HEK293T (cell line): ENCODE measurements around the gene PDXP.

ENCODE experiments used
- CTCF ChIA-PET: fragments of 350-600 bp; formaldehyde crosslinking; extraction: SDS; loops from one replicate; lab custom pipeline; 2021; ENCODE audit warnings: antibody characterized with exemption, inconsistent platforms; lab: Yijun Ruan, JAX
- POLR2A ChIA-PET: fragments of 350-600 bp; formaldehyde crosslinking; extraction: SDS; loops from one replicate; lab custom pipeline; 2020; ENCODE audit warnings: antibody characterized with exemption, inconsistent platforms; lab: Yijun Ruan, JAX
- DNase-seq: peaks from one replicate; pipeline ENCODE4 v3.0.0; 2012; ENCODE audit warnings: mixed read lengths; ENCODE audit errors: extremely low spot score
- ARNT ChIP-seq: fragments of 450-650 bp; IDR thresholded peaks from 2 replicates; pipeline ENCODE4 v1.6.1; 2017; ENCODE audit warnings: mild to moderate bottlenecking
- BHLHE40 ChIP-seq: fragments of 450-650 bp; IDR thresholded peaks from 2 replicates; pipeline ENCODE4 v1.6.1; 2016; ENCODE audit warnings: mild to moderate bottlenecking, moderate library complexity, borderline replicate concordance
- CTBP1 ChIP-seq: fragments of 450-650 bp; IDR thresholded peaks from 2 replicates; pipeline ENCODE4 v1.6.1; 2016; ENCODE audit warnings: borderline replicate concordance
- ELF4 ChIP-seq: fragments of 450-650 bp; IDR thresholded peaks from 2 replicates; pipeline ENCODE4 v1.6.1; 2017; ENCODE audit warnings: antibody characterized with exemption
- FOXA1 ChIP-seq: fragments of 450-650 bp; IDR thresholded peaks from 2 replicates; pipeline ENCODE4 v1.6.1; 2016; ENCODE audit warnings: mild to moderate bottlenecking
- FOXK2 ChIP-seq: fragments of 450-650 bp; IDR thresholded peaks from 2 replicates; pipeline ENCODE4 v1.6.1; 2016; ENCODE audit warnings: mild to moderate bottlenecking
- FOXM1 ChIP-seq: fragments of 450-650 bp; IDR thresholded peaks from 2 replicates; pipeline ENCODE4 v1.6.1; 2017; ENCODE audit warnings: mild to moderate bottlenecking, borderline replicate concordance
- HDGF ChIP-seq: fragments of 450-650 bp; IDR thresholded peaks from 2 replicates; pipeline ENCODE4 v1.6.1; 2017; ENCODE audit warnings: antibody characterized with exemption, borderline replicate concordance
- L3MBTL2 ChIP-seq: fragments of 450-650 bp; conservative IDR thresholded peaks from 2 replicates; pipeline ENCODE4 v1.6.1; 2016; ENCODE audit warnings: mild to moderate bottlenecking
- LEF1 ChIP-seq: fragments of 450-650 bp; IDR thresholded peaks from 2 replicates; pipeline ENCODE4 v1.6.1; 2017; ENCODE audit warnings: mild to moderate bottlenecking, borderline replicate concordance
- NFRKB ChIP-seq: fragments of 450-650 bp; IDR thresholded peaks from 2 replicates; pipeline ENCODE4 v1.6.1; 2016; ENCODE audit warnings: mild to moderate bottlenecking, moderate library complexity
- PKNOX1 ChIP-seq: fragments of 450-650 bp; IDR thresholded peaks from 2 replicates; pipeline ENCODE4 v1.6.1; 2016
- SP1 ChIP-seq: fragments of 450-650 bp; IDR thresholded peaks from 2 replicates; pipeline ENCODE4 v1.6.1; 2017
- SUZ12 ChIP-seq: fragments of 450-650 bp; IDR thresholded peaks from 2 replicates; pipeline ENCODE4 v1.6.1; 2016; ENCODE audit warnings: mild to moderate bottlenecking
- TARDBP ChIP-seq: fragments of 450-650 bp; IDR thresholded peaks from 2 replicates; pipeline ENCODE4 v1.6.1; 2016
- ZNF384 ChIP-seq: fragments of 450-650 bp; IDR thresholded peaks from 2 replicates; pipeline ENCODE4 v1.6.1; 2016

Gene PDXP

GRCh38 chr22:37621352-37621860 is 37.1 kb upstream of the PDXP start:
- TF ChIP-seq PKNOX1 (no peak), HDGF (no peak), SUZ12 (no peak), BHLHE40 (no peak), SP1 (no peak), TARDBP (no peak), CTBP1 (no peak), ZNF384 (no peak)
- POLR2A ChIA-PET, result interaction anchor here (1.4 kb wide), 1 partner anchor 12 kb away, joined by 6 read pairs; the partner anchor contains the start of gene GGA1

GRCh38 chr22:37623075-37624016 is 35.2 kb upstream of the PDXP start:
- POLR2A ChIA-PET, result no interaction called here
- TF ChIP-seq SUZ12, result no peak
- TF ChIP-seq TARDBP, result no peak
- no peak for TF ChIP-seq LEF1
- TF ChIP-seq ARNT, result no peak
- TF ChIP-seq ZNF384, result no peak
- TF ChIP-seq HDGF, result no peak; the same call in 1 of the 2 replicates
- no peak for TF ChIP-seq FOXK2
- no peak for TF ChIP-seq CTBP1
- TF ChIP-seq FOXA1, result no peak
- no peak for TF ChIP-seq SP1
- TF ChIP-seq L3MBTL2, result no peak
- no peak for TF ChIP-seq PKNOX1
- peak; percentile 86 for DNase-seq
- CTCF ChIA-PET, result interaction anchor here (0.6 kb wide), 1 partner anchor 25 kb away, joined by 6 read pairs; no protein-coding TSS in a partner anchor

More at GRCh38 chr22:37621352-37621860, 37.1 kb upstream of the PDXP start:
- DNase-seq, result no peak
- CTCF ChIA-PET, result interaction anchor here (1.5 kb wide), 1 partner anchor 15 kb away, joined by 4 read pairs; no protein-coding TSS in a partner anchor

- no peak for TF ChIP-seq CTBP1
- no peak for TF ChIP-seq FOXK2
- no peak for TF ChIP-seq L3MBTL2
- no peak for TF ChIP-seq PKNOX1
- TF ChIP-seq BHLHE40, result no peak
- no peak for TF ChIP-seq ARNT
- no peak for TF ChIP-seq LEF1
- no peak for TF ChIP-seq NFRKB
- no peak for TF ChIP-seq FOXM1
- no peak for TF ChIP-seq ELF4
- TF ChIP-seq FOXA1, result no peak
- ChIA-PET CTCF (interaction anchor here (0.6 kb wide), 1 partner anchor 25 kb away, joined by 6 read pairs; no protein-coding TSS in a partner anchor), POLR2A (no interaction called here)
- no peak for DNase-seq
These were observed 34.5 kb upstream of the PDXP start for GRCh38 chr22:37624017-37624365.

GRCh38 chr22:37624876-37625275 is 33.6 kb upstream of the PDXP start:
- DNase-seq, result no peak
- ChIA-PET CTCF (no interaction called here), POLR2A (interaction anchor here (0.9 kb wide), 1 partner anchor 16 kb away, joined by 3 read pairs; no protein-coding TSS in a partner anchor)
- TF ChIP-seq ELF4, result no peak
- TF ChIP-seq FOXM1, result no peak
- TF ChIP-seq NFRKB, result no peak
- no peak for TF ChIP-seq FOXK2
- TF ChIP-seq PKNOX1, result no peak
- no peak for TF ChIP-seq HDGF
- no peak for TF ChIP-seq L3MBTL2
- TF ChIP-seq SP1, result no peak
- TF ChIP-seq SUZ12, result no peak
- TF ChIP-seq TARDBP, result no peak
- no peak for TF ChIP-seq BHLHE40
- no peak for TF ChIP-seq LEF1
- no peak for TF ChIP-seq ARNT
- no peak for TF ChIP-seq CTBP1
- no peak for TF ChIP-seq FOXA1
- TF ChIP-seq ZNF384, result no peak

GRCh38 chr22:37625737-37626136 is 32.8 kb upstream of the PDXP start:
- DNase-seq, result no peak
- CTCF ChIA-PET, result interaction anchor here (1.2 to 1.6 kb wide), 3 partner anchors 12 to 18 kb away, joined by 3 to 5 read pairs (median 3); no protein-coding TSS in a partner anchor
- no peak for TF ChIP-seq TARDBP
- no peak for TF ChIP-seq PKNOX1
- no peak for TF ChIP-seq SP1
- TF ChIP-seq L3MBTL2, result no peak
- TF ChIP-seq FOXK2, result no peak
- TF ChIP-seq NFRKB, result no peak
- TF ChIP-seq ARNT, result no peak
- no peak for TF ChIP-seq HDGF
- TF ChIP-seq LEF1, result no peak
- TF ChIP-seq SUZ12, result no peak
- no peak for TF ChIP-seq ZNF384
- no peak for TF ChIP-seq FOXM1
- TF ChIP-seq BHLHE40, result no peak
- TF ChIP-seq FOXA1, result no peak
- no peak for TF ChIP-seq CTBP1
- no peak for TF ChIP-seq ELF4
- POLR2A ChIA-PET, result interaction anchor here (0.9 kb wide), 1 partner anchor 16 kb away, joined by 3 read pairs; no protein-coding TSS in a partner anchor
